ENCODE measurements around the gene MYOC.
"Not testable (repeated sequence)": the region's sequence is repeated elsewhere in the genome, so short reads cannot be mapped to it uniquely, and the experiment has no call there.

The MYOC gene

DNA sequence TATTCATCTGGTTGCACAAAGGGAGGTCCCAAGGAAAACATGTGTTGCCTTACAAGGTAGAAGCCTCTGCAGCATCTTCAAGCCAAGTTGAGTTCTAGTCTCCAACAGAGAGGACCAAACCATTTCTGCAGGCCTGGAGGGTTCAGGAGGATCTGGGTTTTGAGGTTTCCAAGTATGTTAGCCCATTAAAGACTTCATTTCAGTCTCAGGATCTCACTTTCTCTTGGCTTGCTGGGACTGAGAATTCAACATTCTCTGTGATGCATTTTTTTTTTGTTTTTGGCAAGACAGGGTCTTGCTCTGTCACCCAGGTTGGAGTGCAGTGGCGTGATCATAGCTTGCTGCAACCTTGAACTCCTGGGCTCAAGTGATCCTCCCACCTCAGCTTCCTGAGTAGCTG, 39.2 kb downstream of the MYOC start:
- H3K27ac ChIP-seq (ENCODE audit: low read length), result peak overlapping the region; percentile 96
- no peaks in the 10 kb centered on the region for H3K27me3 ChIP-seq (ENCODE audit: low read depth, low read length)
- TF ChIP-seq, protein P1, sequence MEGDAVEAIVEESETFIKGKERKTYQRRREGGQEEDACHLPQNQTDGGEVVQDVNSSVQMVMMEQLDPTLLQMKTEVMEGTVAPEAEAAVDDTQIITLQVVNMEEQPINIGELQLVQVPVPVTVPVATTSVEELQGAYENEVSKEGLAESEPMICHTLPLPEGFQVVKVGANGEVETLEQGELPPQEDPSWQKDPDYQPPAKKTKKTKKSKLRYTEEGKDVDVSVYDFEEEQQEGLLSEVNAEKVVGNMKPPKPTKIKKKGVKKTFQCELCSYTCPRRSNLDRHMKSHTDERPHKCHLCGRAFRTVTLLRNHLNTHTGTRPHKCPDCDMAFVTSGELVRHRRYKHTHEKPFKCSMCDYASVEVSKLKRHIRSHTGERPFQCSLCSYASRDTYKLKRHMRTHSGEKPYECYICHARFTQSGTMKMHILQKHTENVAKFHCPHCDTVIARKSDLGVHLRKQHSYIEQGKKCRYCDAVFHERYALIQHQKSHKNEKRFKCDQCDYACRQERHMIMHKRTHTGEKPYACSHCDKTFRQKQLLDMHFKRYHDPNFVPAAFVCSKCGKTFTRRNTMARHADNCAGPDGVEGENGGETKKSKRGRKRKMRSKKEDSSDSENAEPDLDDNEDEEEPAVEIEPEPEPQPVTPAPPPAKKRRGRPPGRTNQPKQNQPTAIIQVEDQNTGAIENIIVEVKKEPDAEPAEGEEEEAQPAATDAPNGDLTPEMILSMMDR (IDR thresholded peaks at IDR 0.05; ENCODE audit: low read depth, low read length), result no peak
- no peak for TF ChIP-seq EZH2phosphoT487 (IDR thresholded peaks at IDR 0.05; ENCODE audit: low read depth)
- H3K79me2 ChIP-seq (ENCODE audit: low read length), result 0 out of 2 replicates have a peak, but pooled peaks cover 3% of the 10 kb centered on the region
- H3K36me3 ChIP-seq (replicated peaks; ENCODE audit: low read depth, low read length), result peaks cover 17% of the 10 kb centered on the region
- no peak overlapping the region for H2AFZ ChIP-seq (ENCODE audit: low read depth, low read length)
- H3K9me3 ChIP-seq (ENCODE audit: insufficient read depth, low read length), result 0 out of 2 replicates have a peak, but pooled peaks cover 6% of the 10 kb centered on the region
- H3K4me3 ChIP-seq (ENCODE audit: low read length), result no peak overlapping the region
- peak overlapping the region; percentile 84; the same call in 1 of the 2 replicates for H3K9ac ChIP-seq (ENCODE audit: low read length)
- no peaks in the 10 kb centered on the region for H4K20me1 ChIP-seq (ENCODE audit: insufficient read depth, low read length)
- H3K4me2 ChIP-seq (ENCODE audit: low read length), result no peak overlapping the region
- H3K4me1 ChIP-seq (ENCODE audit: low read length), result peaks cover 97% of the 10 kb centered on the region

DNA sequence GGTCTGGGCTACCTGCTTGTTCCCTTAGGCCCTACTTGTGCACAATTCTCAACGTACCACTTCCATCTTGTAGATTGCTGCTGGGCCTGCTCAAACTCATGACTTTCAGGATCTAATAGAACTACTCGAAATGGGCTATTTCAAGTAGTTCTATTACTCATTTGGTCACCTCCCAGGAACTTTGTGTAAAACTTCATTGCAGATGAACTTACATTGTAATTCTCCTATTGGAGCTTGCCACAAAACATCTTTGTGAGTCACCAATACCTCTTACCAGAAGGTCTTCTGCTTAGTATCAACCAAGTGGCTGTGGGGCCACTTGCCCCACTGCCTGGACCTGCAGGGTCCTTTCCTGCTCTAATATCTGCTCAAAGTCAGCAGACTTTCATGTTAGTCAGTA, 41.2 kb downstream of the MYOC start:
- no peak for TF ChIP-seq EZH2phosphoT487 (IDR thresholded peaks at IDR 0.05; ENCODE audit: low read depth)
- TF ChIP-seq, protein P1 (IDR thresholded peaks at IDR 0.05; ENCODE audit: low read depth, low read length), result no peak
- Histone ChIP-seq H3K4me1 (ENCODE audit: low read length) (peaks cover 97% of the 10 kb centered on the region), H3K9ac (ENCODE audit: low read length) (peak overlapping the region; percentile 45; the same call in 1 of the 2 replicates), H3K27ac (ENCODE audit: low read length) (peak overlapping the region; percentile 91), H2AFZ (ENCODE audit: low read depth, low read length) (no peak overlapping the region), H3K4me3 (ENCODE audit: low read length) (no peak overlapping the region), H3K4me2 (ENCODE audit: low read length) (peak overlapping the region; percentile 33), H3K36me3 (replicated peaks; ENCODE audit: low read depth, low read length) (peaks cover 27% of the 10 kb centered on the region), H4K20me1 (ENCODE audit: insufficient read depth, low read length) (no peaks in the 10 kb centered on the region), H3K9me3 (ENCODE audit: insufficient read depth, low read length) (0 out of 2 replicates have a peak, but pooled peaks cover 6% of the 10 kb centered on the region), H3K27me3 (ENCODE audit: low read depth, low read length) (no peaks in the 10 kb centered on the region), H3K79me2 (ENCODE audit: low read length) (0 out of 2 replicates have a peak, but pooled peaks cover 3% of the 10 kb centered on the region)

DNA sequence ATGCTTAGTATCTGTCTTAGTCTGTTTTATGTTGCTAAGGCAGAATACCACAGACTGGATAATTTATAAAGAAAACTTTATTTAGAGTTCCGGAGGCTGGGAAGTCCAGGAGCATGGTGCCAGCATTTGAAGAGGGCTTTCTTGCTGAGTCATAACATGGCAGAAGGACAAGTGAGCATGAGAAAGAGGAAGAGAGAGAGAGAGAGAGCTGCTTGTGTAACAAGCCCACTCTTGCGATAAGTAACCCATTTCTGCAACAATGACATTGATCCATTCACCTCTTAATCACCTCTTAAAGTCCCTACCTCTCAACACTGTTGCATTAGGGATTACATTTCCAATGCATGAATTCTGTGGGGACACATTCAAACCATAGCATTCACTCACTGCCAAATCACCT, 42.1 kb downstream of the MYOC start:
- H3K27ac ChIP-seq (ENCODE audit: low read length), result peak overlapping the region; percentile 91
- TF ChIP-seq, protein P1 (IDR thresholded peaks at IDR 0.05; ENCODE audit: low read depth, low read length), result no peak
- TF ChIP-seq EZH2phosphoT487 (IDR thresholded peaks at IDR 0.05; ENCODE audit: low read depth), result no peak
- H3K79me2 ChIP-seq (ENCODE audit: low read length), result 0 out of 2 replicates have a peak, but pooled peaks cover 3% of the 10 kb centered on the region
- peak overlapping the region; percentile 46 for H3K9ac ChIP-seq (ENCODE audit: low read length)
- H4K20me1 ChIP-seq (ENCODE audit: insufficient read depth, low read length), result no peaks in the 10 kb centered on the region
- H3K4me2 ChIP-seq (ENCODE audit: low read length), result peak overlapping the region; percentile 33
- no peak overlapping the region for H2AFZ ChIP-seq (ENCODE audit: low read depth, low read length)
- peaks cover 27% of the 10 kb centered on the region for H3K36me3 ChIP-seq (replicated peaks; ENCODE audit: low read depth, low read length)
- H3K4me1 ChIP-seq (ENCODE audit: low read length), result peaks cover 97% of the 10 kb centered on the region
- H3K9me3 ChIP-seq (ENCODE audit: insufficient read depth, low read length), result 0 out of 2 replicates have a peak, but pooled peaks cover 6% of the 10 kb centered on the region
- no peak overlapping the region; the same call in 1 of the 2 replicates for H3K4me3 ChIP-seq (ENCODE audit: low read length)
- no peaks in the 10 kb centered on the region for H3K27me3 ChIP-seq (ENCODE audit: low read depth, low read length)

DNA sequence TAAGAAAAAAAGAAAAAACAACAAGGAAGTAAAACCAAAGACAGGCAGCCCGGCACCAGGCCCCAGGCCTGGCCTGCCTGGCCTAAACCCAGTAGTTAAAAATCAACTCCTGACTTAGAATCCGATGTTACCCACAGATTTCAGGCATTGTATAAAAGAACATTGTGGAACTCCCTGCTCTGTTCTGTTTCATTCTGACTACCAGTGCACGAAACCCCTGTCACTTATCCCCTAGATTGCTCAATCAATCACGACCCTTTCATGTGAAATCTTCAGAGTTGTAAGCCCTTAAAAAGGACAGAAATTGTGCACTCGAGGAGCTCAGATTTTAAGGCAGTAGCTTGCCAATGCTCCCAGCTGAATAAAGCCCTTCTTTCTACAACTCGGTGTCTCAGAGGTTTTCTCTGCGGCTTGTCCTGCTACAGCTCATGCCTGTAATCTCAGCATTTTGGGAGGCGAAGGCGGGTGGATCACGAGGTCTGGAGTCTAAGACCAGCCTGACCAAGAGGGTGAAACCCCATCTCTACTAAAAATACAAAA, 46.0 kb downstream of the MYOC start:
- H3K27me3 ChIP-seq (ENCODE audit: low read depth, low read length), result no peaks in the 10 kb centered on the region
- peak overlapping the region; percentile 91 for H3K27ac ChIP-seq (ENCODE audit: low read length)
- peak overlapping the region; percentile 19; the same call in 1 of the 2 replicates for H3K4me3 ChIP-seq (ENCODE audit: low read length)
- H3K36me3 ChIP-seq (replicated peaks; ENCODE audit: low read depth, low read length), result peaks cover 27% of the 10 kb centered on the region
- no peak overlapping the region for H2AFZ ChIP-seq (ENCODE audit: low read depth, low read length)
- H3K4me1 ChIP-seq (ENCODE audit: low read length), result peaks cover 96% of the 10 kb centered on the region
- TF ChIP-seq EZH2phosphoT487 (IDR thresholded peaks at IDR 0.05; ENCODE audit: low read depth), result no peak
- TF ChIP-seq, protein P1 (IDR thresholded peaks at IDR 0.05; ENCODE audit: low read depth, low read length), result no peak
- no peaks in the 10 kb centered on the region for H4K20me1 ChIP-seq (ENCODE audit: insufficient read depth, low read length)
- H3K79me2 ChIP-seq (ENCODE audit: low read length), result no peaks in the 10 kb centered on the region
- 0 out of 2 replicates have a peak, but pooled peaks cover 6% of the 10 kb centered on the region for H3K9me3 ChIP-seq (ENCODE audit: insufficient read depth, low read length)
- H3K4me2 ChIP-seq (ENCODE audit: low read length), result peak overlapping the region; percentile 67
- H3K9ac ChIP-seq (ENCODE audit: low read length), result peak overlapping the region; percentile 68

DNA sequence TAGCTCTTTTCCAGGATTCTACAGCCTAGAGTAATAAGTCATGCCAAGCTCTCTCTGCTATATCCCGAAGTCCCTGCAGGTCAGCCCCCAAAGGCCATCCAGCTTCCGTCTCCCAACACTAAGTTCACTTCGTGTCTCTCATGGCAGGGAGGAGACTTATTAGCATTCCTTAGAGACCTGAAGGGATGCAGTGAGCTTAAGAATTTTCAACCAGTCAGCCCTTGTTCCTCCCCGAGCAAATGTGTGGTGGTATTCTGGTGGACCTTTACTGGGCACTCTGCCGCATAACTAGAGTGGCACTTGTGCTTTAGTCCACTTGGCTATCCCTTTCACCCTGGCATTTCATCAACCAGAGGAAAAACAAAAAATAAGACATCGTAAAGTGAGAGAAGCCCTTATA, 49.4 kb downstream of the MYOC start:
- not testable (repeated sequence) for H3K4me2 ChIP-seq (ENCODE audit: low read length); H3K79me2 ChIP-seq (ENCODE audit: low read length); H4K20me1 ChIP-seq (ENCODE audit: insufficient read depth, low read length); H3K9me3 ChIP-seq (ENCODE audit: insufficient read depth, low read length); H3K27me3 ChIP-seq (ENCODE audit: low read depth, low read length); H2AFZ ChIP-seq (ENCODE audit: low read depth, low read length); H3K9ac ChIP-seq (ENCODE audit: low read length); H3K4me3 ChIP-seq (ENCODE audit: low read length)
- peaks cover 15% of the 10 kb centered on the region for H3K36me3 ChIP-seq (replicated peaks; ENCODE audit: low read depth, low read length)
- H3K27ac ChIP-seq (ENCODE audit: low read length), result peak overlapping the region; percentile 18; the same call in 1 of the 2 replicates
- H3K4me1 ChIP-seq (ENCODE audit: low read length), result peaks cover 96% of the 10 kb centered on the region
